Fibroblast of lung (primary cell): ENCODE results near the gene NAA16. TPM values are rescaled to one million over a fixed set of nuclear protein-coding genes. Genes with fewer than 3 reads are reported as not detected.
A peak's percentile ranks its signal among the peaks of the same experiment; 100 is the strongest.

ENCODE experiments used
- DNase-seq, 2 donors: peaks; one replicate each; pipeline versions ENCODE4 v3.0.0 to v3.0.0-alpha.2; 2010; ENCODE audit warnings: low read depth in 2 of 2
- H2AFZ ChIP-seq: 2 replicates; pipeline ENCODE4 v1.5.1; 2012; ENCODE audit warnings: low read length, control low read depth, inconsistent platforms
- H3K27ac ChIP-seq: 2 replicates; pipeline ENCODE4 v1.5.1; 2011; ENCODE audit warnings: low read length, control low read depth; ENCODE audit not compliant: insufficient read depth
- H3K27me3 ChIP-seq: 2 replicates; pipeline ENCODE4 v1.5.1; 2011; ENCODE audit warnings: mild to moderate bottlenecking, low read length; ENCODE audit not compliant: control insufficient read depth, insufficient read depth
- H3K36me3 ChIP-seq: 2 replicates; pipeline ENCODE4 v1.5.1; 2011; ENCODE audit warnings: low read length; ENCODE audit not compliant: control insufficient read depth, insufficient read depth
- H3K4me1 ChIP-seq: 2 replicates; pipeline ENCODE4 v1.5.1; 2011; ENCODE audit warnings: low read length; ENCODE audit not compliant: control insufficient read depth, insufficient read depth; ENCODE audit errors: extremely low read depth
- H3K4me2 ChIP-seq: 2 replicates; pipeline ENCODE4 v1.5.1; 2011; ENCODE audit warnings: low read length, control low read depth; ENCODE audit not compliant: insufficient read depth; ENCODE audit errors: extremely low read depth
- H3K4me3 ChIP-seq, 4 experiments: fragments of 200-600 bp in 1 of 4; sonication (generic) in 1 of 4; replicated peaks in 1 of 4; 2 replicates each; pipeline ENCODE4 v1.5.1; 2011 to 2016; ENCODE audit warnings: low read length in 4 of 4, low read depth in 3 of 4, mild to moderate bottlenecking in 3 of 4, control low read depth in 2 of 4, inconsistent platforms in 1 of 4, mixed read lengths in 1 of 4; ENCODE audit not compliant: insufficient read depth in 1 of 4; ENCODE audit errors: control extremely low read depth in 1 of 4
- H3K79me2 ChIP-seq: 2 replicates; pipeline ENCODE4 v1.5.1; 2012; ENCODE audit warnings: mild to moderate bottlenecking, low read length, inconsistent platforms; ENCODE audit not compliant: control insufficient read depth, insufficient read depth
- H3K9ac ChIP-seq: 2 replicates; pipeline ENCODE4 v1.5.1; 2011; ENCODE audit warnings: mild to moderate bottlenecking, low read length, control low read depth; ENCODE audit not compliant: insufficient read depth
- H3K9me3 ChIP-seq: 2 replicates; pipeline ENCODE4 v1.5.1; 2012; ENCODE audit warnings: low read depth, low read length; ENCODE audit not compliant: control insufficient read depth, insufficient read depth
- H4K20me1 ChIP-seq: 2 replicates; pipeline ENCODE4 v1.5.1; 2011; ENCODE audit warnings: low read length; ENCODE audit not compliant: control insufficient read depth, insufficient read depth; ENCODE audit errors: extremely low read depth
- CTCF ChIP-seq, 2 donors: IDR thresholded peaks in 1 of 2; conservative IDR thresholded peaks in 1 of 2; 1 replicate in 1 of 2; 2 replicates in 1 of 2; pipeline ENCODE4 v1.5.1; 2011 to 2012; ENCODE audit warnings: low read length in 2 of 2, control low read depth in 1 of 2, inconsistent platforms in 1 of 2, low read depth in 1 of 2, mild to moderate bottlenecking in 1 of 2
- EZH2 ChIP-seq: IDR thresholded peaks from 2 replicates; pipeline ENCODE4 v1.5.1; 2012; ENCODE audit warnings: low read length, control low read depth, mild to moderate bottlenecking; ENCODE audit errors: missing control alignments
- polyA plus RNA-seq, 2 donors: library from polyadenylated mRNA; depleted of rRNA in 1 of 2; stranded (reverse) in 1 of 2; unstranded in 1 of 2; fragments of >200 nt; gene quantifications; 2 replicates each; pipeline ENCODE4 v1.2.1, GENCODE V29; 2011 to 2012; ENCODE audit warnings: missing spikeins in 1 of 2
- total RNA-seq: library from RNA; depleted of rRNA; stranded (reverse); fragments of >200 nt; gene quantifications from 2 replicates; pipeline ENCODE4 v1.2.1, GENCODE V29; 2014

The NAA16 gene
- total and polyA plus RNA-seq, 2 donors (not counting 1 experiment from before 2014, with no cell fraction given), result 7.9 to 8.3 TPM

- peaks cover 82% of the 10 kb centered on the region for H3K79me2 ChIP-seq
- TF ChIP-seq CTCF (conservative IDR thresholded peaks at IDR 0.05 in 1 of 2, IDR thresholded peaks at IDR 0.05 in 1 of 2; ENCODE audit: low read depth in 1 of 2, low read length in 2 of 2), result no peak
- TF ChIP-seq EZH2, result no peak
- H3K9me3 ChIP-seq, result no peaks in the 10 kb centered on the region
- peaks cover 7% of the 10 kb centered on the region for H3K4me1 ChIP-seq
- H3K4me2 ChIP-seq, result no peak overlapping the region
- no peaks in the 10 kb centered on the region for H3K27me3 ChIP-seq
- no peak overlapping the region for H2AFZ ChIP-seq
- no peaks in the 10 kb centered on the region for H4K20me1 ChIP-seq
- no peaks in the 10 kb centered on the region for H3K36me3 ChIP-seq
- H3K9ac ChIP-seq, result no peak overlapping the region
- peak; percentile 27 to 28 for DNase-seq
- no peak overlapping the region for H3K4me3 ChIP-seq
- no peak overlapping the region for H3K27ac ChIP-seq
Observed at GRCh38 chr13:41315443-41316047, 4.5 kb downstream of the NAA16 start.

- Histone ChIP-seq H3K27me3 (no peaks in the 10 kb centered on the region), H2AFZ (no peak overlapping the region), H3K4me3 (no peak overlapping the region), H3K4me1 (peaks cover 7% of the 10 kb centered on the region), H3K4me2 (no peak overlapping the region), H4K20me1 (no peaks in the 10 kb centered on the region), H3K9me3 (no peaks in the 10 kb centered on the region), H3K79me2 (peaks cover 76% of the 10 kb centered on the region), H3K27ac (no peak overlapping the region), H3K36me3 (no peaks in the 10 kb centered on the region), H3K9ac (no peak overlapping the region)
- TF ChIP-seq EZH2 (no peak), CTCF (conservative IDR thresholded peaks at IDR 0.05 in 1 of 2, IDR thresholded peaks at IDR 0.05 in 1 of 2; ENCODE audit: low read depth in 1 of 2, low read length in 2 of 2) (no peak)
- no peak for DNase-seq
Observed at GRCh38 chr13:41317243-41317642, 6.2 kb downstream of the NAA16 start.

- H3K9ac ChIP-seq, result no peak overlapping the region
- no peaks in the 10 kb centered on the region for H3K27me3 ChIP-seq
- no peak overlapping the region for H3K4me2 ChIP-seq
- H3K79me2 ChIP-seq, result peaks cover 1% of the 10 kb centered on the region
- H3K27ac ChIP-seq, result no peak overlapping the region
- no peaks in the 10 kb centered on the region for H3K9me3 ChIP-seq
- TF ChIP-seq CTCF (conservative IDR thresholded peaks at IDR 0.05 in 1 of 2, IDR thresholded peaks at IDR 0.05 in 1 of 2; ENCODE audit: low read depth in 1 of 2, low read length in 2 of 2) (no peak), EZH2 (no peak)
- no peak overlapping the region for H2AFZ ChIP-seq
- H3K36me3 ChIP-seq, result no peaks in the 10 kb centered on the region
- no peak overlapping the region for H3K4me3 ChIP-seq
- H4K20me1 ChIP-seq, result no peaks in the 10 kb centered on the region
- no peaks in the 10 kb centered on the region for H3K4me1 ChIP-seq
- DNase-seq, result no peak
Observed at GRCh38 chr13:41325752-41326151, 14.7 kb downstream of the NAA16 start.
